Measurements from ENCODE around the gene MOGAT2.

Gene MOGAT2

GRCh38 chr11:75773595-75774353 lies 56.1 kb downstream of the MOGAT2 start:
- no peak for TF ChIP-seq REST (IDR thresholded peaks at IDR 0.05; ENCODE audit: insufficient read depth in 1 of 2, low read depth in 2 of 2, low read length in 2 of 2)
- no peak for TF ChIP-seq TAF1 (IDR thresholded peaks at IDR 0.05; ENCODE audit: borderline replicate concordance, insufficient read depth, low read length)
- no peak for TF ChIP-seq SIN3A (IDR thresholded peaks at IDR 0.05; ENCODE audit: borderline replicate concordance, insufficient read depth, low read length)
- TF ChIP-seq POLR2AphosphoS5 (IDR thresholded peaks at IDR 0.05; ENCODE audit: low read depth, low read length) = no peak
- TF ChIP-seq FOXP2 (optimal IDR thresholded peaks at IDR 0.05; ENCODE audit: borderline replicate concordance, extremely low read depth, extremely low read length, insufficient read depth) = no peak

- no peak for TF ChIP-seq SIN3A (IDR thresholded peaks at IDR 0.05; ENCODE audit: borderline replicate concordance, insufficient read depth, low read length)
Measured at GRCh38 chr11:75775056-75775455, 57.4 kb downstream of the MOGAT2 start.

GRCh38 chr11:75776546-75776945 lies 58.9 kb downstream of the MOGAT2 start:
- TF ChIP-seq SIN3A (IDR thresholded peaks at IDR 0.05; ENCODE audit: borderline replicate concordance, insufficient read depth, low read length) = no peak
- TF ChIP-seq FOXP2 (optimal IDR thresholded peaks at IDR 0.05; ENCODE audit: borderline replicate concordance, extremely low read depth, extremely low read length, insufficient read depth) = no peak
- no peak for TF ChIP-seq TAF1 (IDR thresholded peaks at IDR 0.05; ENCODE audit: borderline replicate concordance, insufficient read depth, low read length)
- no peak for TF ChIP-seq POLR2AphosphoS5 (IDR thresholded peaks at IDR 0.05; ENCODE audit: low read depth, low read length)
- no peak for TF ChIP-seq REST (IDR thresholded peaks at IDR 0.05; ENCODE audit: insufficient read depth in 1 of 2, low read depth in 2 of 2, low read length in 2 of 2)

GRCh38 chr11:75777461-75778110 lies 59.9 kb downstream of the MOGAT2 start:
- TF ChIP-seq SIN3A (IDR thresholded peaks at IDR 0.05; ENCODE audit: borderline replicate concordance, insufficient read depth, low read length) = no peak
- TF ChIP-seq FOXP2 (optimal IDR thresholded peaks at IDR 0.05; ENCODE audit: borderline replicate concordance, extremely low read depth, extremely low read length, insufficient read depth) = no peak

GRCh38 chr11:75778962-75779361 lies 61.3 kb downstream of the MOGAT2 start:
- no peak for TF ChIP-seq POLR2AphosphoS5 (IDR thresholded peaks at IDR 0.05; ENCODE audit: low read depth, low read length)
- no peak for TF ChIP-seq SIN3A (IDR thresholded peaks at IDR 0.05; ENCODE audit: borderline replicate concordance, insufficient read depth, low read length)
- TF ChIP-seq REST (IDR thresholded peaks at IDR 0.05; ENCODE audit: insufficient read depth in 1 of 2, low read depth in 2 of 2, low read length in 2 of 2) = no peak
- TF ChIP-seq TAF1 (IDR thresholded peaks at IDR 0.05; ENCODE audit: borderline replicate concordance, insufficient read depth, low read length) = no peak
- TF ChIP-seq FOXP2 (optimal IDR thresholded peaks at IDR 0.05; ENCODE audit: borderline replicate concordance, extremely low read depth, extremely low read length, insufficient read depth) = no peak

GRCh38 chr11:75779960-75780359 lies 62.3 kb downstream of the MOGAT2 start:
- TF ChIP-seq SIN3A (IDR thresholded peaks at IDR 0.05; ENCODE audit: borderline replicate concordance, insufficient read depth, low read length) = no peak
- TF ChIP-seq TAF1 (IDR thresholded peaks at IDR 0.05; ENCODE audit: borderline replicate concordance, insufficient read depth, low read length) = no peak
- no peak for TF ChIP-seq POLR2AphosphoS5 (IDR thresholded peaks at IDR 0.05; ENCODE audit: low read depth, low read length)
- TF ChIP-seq REST (IDR thresholded peaks at IDR 0.05; ENCODE audit: insufficient read depth in 1 of 2, low read depth in 2 of 2, low read length in 2 of 2) = no peak
- no peak for TF ChIP-seq FOXP2 (optimal IDR thresholded peaks at IDR 0.05; ENCODE audit: borderline replicate concordance, extremely low read depth, extremely low read length, insufficient read depth)

Measured in PFSK-1 (cell line).